WTC11 (cell line): ENCODE data around the gene SH3PXD2A. TPM values are rescaled to one million over a fixed set of nuclear protein-coding genes. Genes with fewer than 3 reads are reported as not detected.
A peak's percentile ranks its signal among the peaks of the same experiment; 100 is the strongest.

ENCODE experiments used
- ATAC-seq: fragments of 200-7000 bp; cut with Tn5 transposase; 2 replicates; pipeline ENCODE4 v1.10.0; 2021; ENCODE audit warnings: mild to moderate bottlenecking, moderate library complexity
- CTCF ChIA-PET: fragments of 300-600 bp; sonication (Branson Sonifier 250); formaldehyde crosslinking; loops from one replicate; lab custom pipeline; 2021; ENCODE audit warnings: antibody characterized with exemption; lab: Charles Lee
- POLR2A ChIA-PET: fragments of 350-600 bp; sonication (Branson Sonifier 250); formaldehyde crosslinking; loops from one replicate; lab custom pipeline; 2021; ENCODE audit warnings: antibody characterized with exemption; lab: Charles Lee
- DNase-seq: peaks from one replicate; pipeline ENCODE4 v3.0.0; 2021; ENCODE audit warnings: low spot score
- H3K27ac Mint-ChIP-seq: 2 replicates; pipeline ENCODE4 v1.8.0; 2021; ENCODE audit warnings: mixed read lengths
- H3K27me3 Mint-ChIP-seq: 2 replicates; pipeline ENCODE4 v1.8.0; 2021; ENCODE audit warnings: low read depth, mild to moderate bottlenecking, moderate library complexity, mixed read lengths
- H3K36me3 Mint-ChIP-seq: 2 replicates; pipeline ENCODE4 v1.8.0; 2021; ENCODE audit warnings: mixed read lengths
- H3K4me1 Mint-ChIP-seq: 2 replicates; pipeline ENCODE4 v1.8.0; 2022; ENCODE audit warnings: mixed read lengths
- H3K4me3 Mint-ChIP-seq: 2 replicates; pipeline ENCODE4 v1.8.0; 2021; ENCODE audit warnings: mild to moderate bottlenecking, moderate library complexity, mixed read lengths
- H3K9me3 Mint-ChIP-seq: 2 replicates; pipeline ENCODE4 v1.8.0; 2021; ENCODE audit warnings: mixed read lengths
- CBFB ChIP-seq: sonication (generic); formaldehyde crosslinking; IDR thresholded peaks from 2 replicates; pipeline ENCODE4 v1.8.1; 2022; ENCODE audit warnings: mild to moderate bottlenecking, low read depth, missing genetic modification reagents
- ESRRA ChIP-seq: sonication (generic); formaldehyde crosslinking; IDR thresholded peaks from 2 replicates; pipeline ENCODE4 v1.8.1; 2022; ENCODE audit warnings: mild to moderate bottlenecking, missing genetic modification reagents, borderline replicate concordance
- ETV6 ChIP-seq: sonication (generic); formaldehyde crosslinking; IDR thresholded peaks from 2 replicates; pipeline ENCODE4 v1.8.1; 2022; ENCODE audit warnings: mild to moderate bottlenecking, missing genetic modification reagents
- GABPB1 ChIP-seq: sonication (generic); formaldehyde crosslinking; IDR thresholded peaks from 2 replicates; pipeline ENCODE4 v1.8.1; 2023; ENCODE audit warnings: mild to moderate bottlenecking, missing genetic modification reagents
- GRHL2 ChIP-seq: fragments of 250-450 bp; sonication (Bioruptor Pico); IDR thresholded peaks from 2 replicates; pipeline ENCODE4 v1.8.0; 2022; ENCODE audit warnings: mild to moderate bottlenecking, moderate library complexity; ENCODE audit not compliant: insufficient replicate concordance, severe bottlenecking
- KAT7 ChIP-seq: sonication (generic); formaldehyde crosslinking; IDR thresholded peaks from 2 replicates; pipeline ENCODE4 v1.8.1; 2023; ENCODE audit warnings: missing genetic modification reagents, mild to moderate bottlenecking, borderline replicate concordance
- NFYB ChIP-seq: sonication (generic); formaldehyde crosslinking; conservative IDR thresholded peaks from 2 replicates; pipeline ENCODE4 v1.8.0; 2022; ENCODE audit warnings: low read depth, missing genetic modification reagents
- OVOL2 ChIP-seq: fragments of 250-450 bp; sonication (Bioruptor Pico); IDR thresholded peaks from 2 replicates; pipeline ENCODE4 v1.9.0; 2021; ENCODE audit warnings: mild to moderate bottlenecking, borderline replicate concordance
- SP1 ChIP-seq: sonication (generic); formaldehyde crosslinking; conservative IDR thresholded peaks from 2 replicates; pipeline ENCODE4 v1.8.1; 2022; ENCODE audit warnings: missing genetic modification reagents
- ZNF138 ChIP-seq: sonication (generic); formaldehyde crosslinking; conservative IDR thresholded peaks from 2 replicates; pipeline ENCODE4 v1.8.1; 2022; ENCODE audit warnings: mild to moderate bottlenecking, moderate library complexity, missing genetic modification reagents
- ZNF232 ChIP-seq: sonication (generic); formaldehyde crosslinking; IDR thresholded peaks from 2 replicates; pipeline ENCODE4 v1.8.0; 2022; ENCODE audit warnings: mild to moderate bottlenecking, missing genetic modification reagents
- ZNF416 ChIP-seq: fragments of 250-450 bp; sonication (Bioruptor Pico); IDR thresholded peaks from 2 replicates; pipeline ENCODE4 v1.9.0; 2021; ENCODE audit warnings: mild to moderate bottlenecking, inconsistent platforms
- total RNA-seq: library from RNA; stranded (reverse); gene quantifications from 3 replicates; pipeline ENCODE4 v1.2.3, GENCODE V29; 2021
- TF ChIP-seq, protein P1 (sequence below): sonication (generic); formaldehyde crosslinking; IDR thresholded peaks from 2 replicates; pipeline ENCODE4 v1.8.1; 2023; ENCODE audit warnings: mild to moderate bottlenecking, moderate library complexity, missing genetic modification reagents
- TF ChIP-seq, protein P2 (sequence below): sonication (generic); formaldehyde crosslinking; IDR thresholded peaks from 2 replicates; pipeline ENCODE4 v1.8.1; 2022; ENCODE audit warnings: mild to moderate bottlenecking, moderate library complexity, missing genetic modification reagents
- TF ChIP-seq, protein P3 (sequence below): sonication (generic); formaldehyde crosslinking; IDR thresholded peaks from 2 replicates; pipeline ENCODE4 v1.8.0; 2022; ENCODE audit warnings: missing genetic modification reagents
- TF ChIP-seq, protein P4 (sequence below): sonication (generic); formaldehyde crosslinking; IDR thresholded peaks from 2 replicates; pipeline ENCODE4 v1.8.1; 2023; ENCODE audit warnings: mild to moderate bottlenecking, missing genetic modification reagents, moderate library complexity

Gene SH3PXD2A
- total RNA-seq, 1 experiment from 2014 or later = 15.7 TPM

DNA sequence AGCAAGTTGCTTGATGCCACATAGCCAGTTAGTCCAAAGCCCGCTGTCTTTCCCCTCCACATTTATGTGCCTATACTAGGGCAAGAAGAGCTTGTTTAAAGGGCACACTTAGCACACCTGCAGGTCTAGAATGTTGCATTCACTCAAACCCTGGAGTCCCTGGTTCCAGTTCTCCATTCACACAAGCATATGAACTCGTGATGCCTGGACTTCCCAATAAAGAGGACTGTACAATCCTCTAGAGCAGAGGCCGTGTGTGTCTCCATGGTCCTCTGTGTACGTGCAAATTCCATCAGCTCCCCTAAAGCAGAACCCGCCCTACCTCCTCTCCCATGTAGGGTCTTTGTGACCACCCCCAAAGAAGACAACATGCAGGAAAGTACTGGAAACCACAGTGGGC is 3.0 kb upstream of the SH3PXD2A start (continued):
- TF ChIP-seq, protein P1, sequence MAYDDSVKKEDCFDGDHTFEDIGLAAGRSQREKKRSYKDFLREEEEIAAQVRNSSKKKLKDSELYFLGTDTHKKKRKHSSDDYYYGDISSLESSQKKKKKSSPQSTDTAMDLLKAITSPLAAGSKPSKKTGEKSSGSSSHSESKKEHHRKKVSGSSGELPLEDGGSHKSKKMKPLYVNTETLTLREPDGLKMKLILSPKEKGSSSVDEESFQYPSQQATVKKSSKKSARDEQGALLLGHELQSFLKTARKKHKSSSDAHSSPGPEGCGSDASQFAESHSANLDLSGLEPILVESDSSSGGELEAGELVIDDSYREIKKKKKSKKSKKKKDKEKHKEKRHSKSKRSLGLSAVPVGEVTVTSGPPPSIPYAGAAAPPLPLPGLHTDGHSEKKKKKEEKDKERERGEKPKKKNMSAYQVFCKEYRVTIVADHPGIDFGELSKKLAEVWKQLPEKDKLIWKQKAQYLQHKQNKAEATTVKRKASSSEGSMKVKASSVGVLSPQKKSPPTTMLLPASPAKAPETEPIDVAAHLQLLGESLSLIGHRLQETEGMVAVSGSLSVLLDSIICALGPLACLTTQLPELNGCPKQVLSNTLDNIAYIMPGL = no peak
- TF ChIP-seq NFYB (CRISPR knock-in tag) = no peak
- no peak for TF ChIP-seq CBFB (CRISPR knock-in tag)
- no peak for TF ChIP-seq ZNF232 (CRISPR knock-in tag)
- no peak for TF ChIP-seq ZNF416 (CRISPR knock-in tag)
- TF ChIP-seq, protein P2, sequence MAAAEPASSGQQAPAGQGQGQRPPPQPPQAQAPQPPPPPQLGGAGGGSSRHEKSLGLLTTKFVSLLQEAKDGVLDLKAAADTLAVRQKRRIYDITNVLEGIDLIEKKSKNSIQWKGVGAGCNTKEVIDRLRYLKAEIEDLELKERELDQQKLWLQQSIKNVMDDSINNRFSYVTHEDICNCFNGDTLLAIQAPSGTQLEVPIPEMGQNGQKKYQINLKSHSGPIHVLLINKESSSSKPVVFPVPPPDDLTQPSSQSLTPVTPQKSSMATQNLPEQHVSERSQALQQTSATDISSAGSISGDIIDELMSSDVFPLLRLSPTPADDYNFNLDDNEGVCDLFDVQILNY = no peak
- no peak for TF ChIP-seq ZNF138

DNA sequence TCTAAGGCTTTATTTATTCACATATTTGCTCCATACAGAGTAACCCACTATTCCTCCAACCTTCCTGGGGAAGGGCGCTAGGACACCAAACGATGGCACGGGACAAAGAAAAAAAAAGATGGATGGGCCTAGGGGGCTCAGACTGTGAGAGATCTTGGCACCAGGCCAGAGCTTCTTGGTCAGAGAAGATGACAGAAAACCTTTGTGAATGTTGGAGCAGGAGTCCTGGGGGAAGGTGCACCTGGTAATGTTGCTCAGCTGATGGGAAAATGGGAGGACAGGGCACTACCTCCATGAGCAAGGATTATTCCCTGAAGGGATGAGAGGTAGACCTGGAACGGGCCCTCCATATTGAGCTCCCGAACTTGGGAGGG is 1.4 kb upstream of the SH3PXD2A start:
- no peaks in the 10 kb centered on the region for H3K36me3 Mint-ChIP-seq
- DNase-seq = no peak
- H3K27me3 Mint-ChIP-seq = peaks cover 43% of the 10 kb centered on the region
- ChIA-PET POLR2A (interaction anchor here (0.6 to 1.2 kb wide), 2 partner anchors 101 to 144 kb away, joined by 3 read pairs; no protein-coding TSS in a partner anchor), CTCF (interaction anchor here (0.6 to 6.4 kb wide), 14 partner anchors 9 to 1057 kb away, joined by 3 to 64 read pairs (median 4); no protein-coding TSS in a partner anchor)
- no peak overlapping the region for H3K27ac Mint-ChIP-seq
- peaks cover 22% of the 10 kb centered on the region for H3K4me1 Mint-ChIP-seq
- no peak for TF ChIP-seq GRHL2 (CRISPR knock-in tag)
- TF ChIP-seq KAT7 (CRISPR knock-in tag) = no peak
- TF ChIP-seq, protein P3, sequence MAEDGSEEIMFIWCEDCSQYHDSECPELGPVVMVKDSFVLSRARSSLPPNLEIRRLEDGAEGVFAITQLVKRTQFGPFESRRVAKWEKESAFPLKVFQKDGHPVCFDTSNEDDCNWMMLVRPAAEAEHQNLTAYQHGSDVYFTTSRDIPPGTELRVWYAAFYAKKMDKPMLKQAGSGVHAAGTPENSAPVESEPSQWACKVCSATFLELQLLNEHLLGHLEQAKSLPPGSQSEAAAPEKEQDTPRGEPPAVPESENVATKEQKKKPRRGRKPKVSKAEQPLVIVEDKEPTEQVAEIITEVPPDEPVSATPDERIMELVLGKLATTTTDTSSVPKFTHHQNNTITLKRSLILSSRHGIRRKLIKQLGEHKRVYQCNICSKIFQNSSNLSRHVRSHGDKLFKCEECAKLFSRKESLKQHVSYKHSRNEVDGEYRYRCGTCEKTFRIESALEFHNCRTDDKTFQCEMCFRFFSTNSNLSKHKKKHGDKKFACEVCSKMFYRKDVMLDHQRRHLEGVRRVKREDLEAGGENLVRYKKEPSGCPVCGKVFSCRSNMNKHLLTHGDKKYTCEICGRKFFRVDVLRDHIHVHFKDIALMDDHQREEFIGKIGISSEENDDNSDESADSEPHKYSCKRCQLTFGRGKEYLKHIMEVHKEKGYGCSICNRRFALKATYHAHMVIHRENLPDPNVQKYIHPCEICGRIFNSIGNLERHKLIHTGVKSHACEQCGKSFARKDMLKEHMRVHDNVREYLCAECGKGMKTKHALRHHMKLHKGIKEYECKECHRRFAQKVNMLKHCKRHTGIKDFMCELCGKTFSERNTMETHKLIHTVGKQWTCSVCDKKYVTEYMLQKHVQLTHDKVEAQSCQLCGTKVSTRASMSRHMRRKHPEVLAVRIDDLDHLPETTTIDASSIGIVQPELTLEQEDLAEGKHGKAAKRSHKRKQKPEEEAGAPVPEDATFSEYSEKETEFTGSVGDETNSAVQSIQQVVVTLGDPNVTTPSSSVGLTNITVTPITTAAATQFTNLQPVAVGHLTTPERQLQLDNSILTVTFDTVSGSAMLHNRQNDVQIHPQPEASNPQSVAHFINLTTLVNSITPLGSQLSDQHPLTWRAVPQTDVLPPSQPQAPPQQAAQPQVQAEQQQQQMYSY (CRISPR knock-in tag) = no peak
- TF ChIP-seq OVOL2 (CRISPR knock-in tag) = no peak
- TF ChIP-seq, protein P1 = no peak
- TF ChIP-seq ESRRA (CRISPR knock-in tag) = no peak
- no peak for ATAC-seq
- H3K9me3 Mint-ChIP-seq = no peaks in the 10 kb centered on the region
- peak overlapping the region; percentile 75 for H3K4me3 Mint-ChIP-seq

DNA sequence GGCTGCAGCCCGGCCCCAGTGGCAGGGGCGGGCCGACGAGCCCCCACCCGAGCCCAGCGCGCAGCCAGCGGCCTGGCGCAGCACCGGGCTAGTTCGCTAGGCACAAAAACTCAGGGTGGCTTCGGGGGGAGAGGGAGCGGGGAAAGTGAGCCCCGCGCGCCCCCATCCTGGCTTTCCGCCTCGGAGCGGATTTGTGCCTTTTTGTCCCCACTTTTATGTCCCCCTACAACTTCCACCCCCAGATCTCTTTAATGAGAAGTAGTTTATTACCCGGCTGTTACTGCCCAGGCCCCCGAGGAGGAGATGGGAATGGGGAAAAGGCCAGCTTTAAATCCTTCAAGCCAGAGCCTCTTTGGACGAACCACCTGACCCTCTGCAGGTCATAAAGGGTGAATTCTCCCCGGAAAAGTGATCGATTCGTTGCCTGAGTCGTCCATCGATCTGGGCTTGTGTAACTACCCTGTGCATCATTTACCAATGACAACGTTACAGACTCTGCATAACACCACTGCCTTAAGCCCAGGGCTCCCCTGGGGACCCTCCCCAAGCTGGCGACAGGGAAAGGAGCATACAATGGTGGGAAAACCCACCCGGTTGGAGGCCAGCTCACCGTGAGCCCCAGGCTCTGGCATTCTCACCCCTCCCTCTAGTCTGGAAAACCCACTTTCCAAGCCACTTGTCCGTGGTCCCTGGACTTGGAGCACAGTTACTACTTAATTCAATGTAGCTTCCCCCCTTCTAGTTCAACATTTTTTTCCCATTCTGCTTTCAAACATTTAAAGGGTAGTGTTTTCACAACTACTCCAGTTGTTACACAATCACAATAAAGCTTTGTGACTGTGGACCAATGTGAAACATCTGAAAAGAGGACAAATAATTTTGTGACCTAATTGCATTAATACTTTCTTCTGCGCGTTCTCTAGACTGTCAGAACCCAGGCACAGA is 748 bp upstream of the SH3PXD2A start:
- TF ChIP-seq SP1 (CRISPR knock-in tag) = peak; percentile 42; the same call in 1 of the 2 replicates
- TF ChIP-seq, protein P4, sequence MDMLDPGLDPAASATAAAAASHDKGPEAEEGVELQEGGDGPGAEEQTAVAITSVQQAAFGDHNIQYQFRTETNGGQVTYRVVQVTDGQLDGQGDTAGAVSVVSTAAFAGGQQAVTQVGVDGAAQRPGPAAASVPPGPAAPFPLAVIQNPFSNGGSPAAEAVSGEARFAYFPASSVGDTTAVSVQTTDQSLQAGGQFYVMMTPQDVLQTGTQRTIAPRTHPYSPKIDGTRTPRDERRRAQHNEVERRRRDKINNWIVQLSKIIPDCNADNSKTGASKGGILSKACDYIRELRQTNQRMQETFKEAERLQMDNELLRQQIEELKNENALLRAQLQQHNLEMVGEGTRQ (CRISPR knock-in tag) = 0 out of 2 replicates have a peak, but pooled peaks have one; percentile 10
- 0 out of 2 replicates have a peak, but pooled peaks have one; percentile 8 for TF ChIP-seq KAT7 (CRISPR knock-in tag)
- TF ChIP-seq ETV6 (CRISPR knock-in tag) = no peak
- TF ChIP-seq GABPB1 (CRISPR knock-in tag) = peak; percentile 21; the same call in 1 of the 2 replicates
- TF ChIP-seq, all 79 proteins: peak for 4

More for the DNA sequence above, 748 bp upstream of the SH3PXD2A start:
- ChIA-PET CTCF (interaction anchor here (0.7 to 6.4 kb wide), 17 partner anchors 8 to 371 kb away, joined by 3 to 64 read pairs (median 5); no protein-coding TSS in a partner anchor), POLR2A (interaction anchor here (0.6 to 1.2 kb wide), 3 partner anchors 98 to 143 kb away, joined by 3 to 6 read pairs (median 3); no protein-coding TSS in a partner anchor)
- ATAC-seq (peak; percentile 8), DNase-seq (no peak)
- Mint-ChIP-seq H3K27ac (no peak overlapping the region), H3K4me1 (peaks cover 22% of the 10 kb centered on the region), H3K36me3 (no peaks in the 10 kb centered on the region), H3K4me3 (peak overlapping the region; percentile 75), H3K9me3 (no peaks in the 10 kb centered on the region), H3K27me3 (peaks cover 43% of the 10 kb centered on the region)
